Progenitor cell of endocrine pancreas (in vitro differentiated cells): ENCODE data around the gene SPATS2. TPM values are rescaled to one million over a fixed set of nuclear protein-coding genes. Genes with fewer than 3 reads are reported as not detected.
A peak's percentile ranks its signal among the peaks of the same experiment; 100 is the strongest.

Experiments used
- DNase-seq: peaks from one replicate; pipeline ENCODE4 v3.0.0; 2021; ENCODE audit warnings: low spot score; ENCODE audit not compliant: unreplicated experiment
- H3K27ac Mint-ChIP-seq: 2 replicates; pipeline ENCODE4 v1.8.0; 2021; ENCODE audit warnings: mild to moderate bottlenecking, moderate library complexity, mixed read lengths
- H3K27me3 Mint-ChIP-seq: 2 replicates; pipeline ENCODE4 v1.8.0; 2021; ENCODE audit warnings: mixed read lengths
- H3K36me3 Mint-ChIP-seq: 2 replicates; pipeline ENCODE4 v1.8.0; 2022; ENCODE audit warnings: mixed read lengths; ENCODE audit not compliant: insufficient read depth
- H3K4me1 Mint-ChIP-seq: 2 replicates; pipeline ENCODE4 v1.8.0; 2021; ENCODE audit warnings: low read depth, mixed read lengths
- H3K4me3 Mint-ChIP-seq: 2 replicates; pipeline ENCODE4 v1.8.0; 2021; ENCODE audit warnings: low read depth, mild to moderate bottlenecking, moderate library complexity, mixed read lengths
- H3K9me3 Mint-ChIP-seq: 2 replicates; pipeline ENCODE4 v1.8.0; 2021; ENCODE audit warnings: low read depth, mixed read lengths
- CTCF ChIP-seq: fragments of 200-600 bp; sonication (generic); IDR thresholded peaks from one replicate; pipeline ENCODE4 v1.5.0; 2021; ENCODE audit warnings: antibody characterized with exemption, mild to moderate bottlenecking; ENCODE audit not compliant: unreplicated experiment
- total RNA-seq: library from RNA; stranded (reverse); gene quantifications from 2 replicates; pipeline ENCODE4 v1.2.1, GENCODE V29; 2021

Gene SPATS2
- total RNA-seq, 1 donor from 2014 or later, result 84.4 TPM

DNA sequence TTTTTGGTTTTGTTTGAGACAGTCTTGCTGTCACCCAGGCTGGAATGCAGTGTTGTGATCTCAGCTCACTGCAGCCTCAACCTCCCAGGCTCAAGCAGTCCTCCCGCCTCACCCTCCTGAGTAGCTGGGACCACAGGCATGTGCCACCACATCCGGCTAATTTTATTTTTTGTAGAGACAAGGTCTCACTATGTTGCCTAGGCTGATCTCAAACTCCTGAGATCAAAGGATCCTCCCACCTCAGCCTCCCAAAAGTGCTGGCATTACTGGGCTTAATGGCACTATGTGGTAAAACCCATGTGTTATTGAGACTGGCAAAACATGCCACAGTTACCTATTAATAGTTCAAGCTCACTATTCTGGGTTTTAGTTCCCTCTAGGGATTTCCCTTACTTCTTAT, 120.3 kb downstream of the SPATS2 start:
- peaks cover 15% of the 10 kb centered on the region for H3K4me1 Mint-ChIP-seq
- no peak overlapping the region for H3K4me3 Mint-ChIP-seq
- no peak overlapping the region for H3K27ac Mint-ChIP-seq
- no peak for DNase-seq
- no peaks in the 10 kb centered on the region for H3K27me3 Mint-ChIP-seq
- no peaks in the 10 kb centered on the region for H3K9me3 Mint-ChIP-seq
- peaks cover 22% of the 10 kb centered on the region for H3K36me3 Mint-ChIP-seq
- TF ChIP-seq CTCF, result no peak

- Mint-ChIP-seq H3K36me3 (peaks cover 24% of the 10 kb centered on the region), H3K27ac (no peak overlapping the region)
Observed at GRCh38 chr12:49489154-49489553, 121.9 kb downstream of the SPATS2 start.

DNA sequence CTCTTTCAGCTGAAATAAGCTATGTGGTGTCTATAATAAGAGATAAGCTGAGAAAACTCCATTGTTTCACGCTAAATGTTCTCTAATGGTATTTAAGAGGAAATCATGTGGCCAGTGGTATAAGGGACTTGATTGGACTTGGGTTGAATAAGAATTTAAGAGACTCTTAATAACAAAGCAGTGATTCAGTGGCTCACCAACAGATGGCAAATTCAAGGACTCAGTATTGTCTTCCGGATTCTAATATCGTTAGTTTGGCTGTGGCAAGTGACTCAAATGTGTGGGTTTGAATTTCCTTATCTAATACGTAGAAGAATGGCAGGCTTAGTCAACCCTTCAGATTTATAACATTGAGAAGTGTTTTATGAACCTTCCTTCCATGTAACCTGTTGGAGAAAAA, 122.5 kb downstream of the SPATS2 start:
- DNase-seq, result no peak
- Mint-ChIP-seq H3K9me3 (no peaks in the 10 kb centered on the region), H3K27me3 (no peaks in the 10 kb centered on the region), H3K4me3 (no peak overlapping the region), H3K27ac (peak overlapping the region; percentile 11), H3K4me1 (no peaks in the 10 kb centered on the region), H3K36me3 (peaks cover 27% of the 10 kb centered on the region)
- TF ChIP-seq CTCF, result no peak

More at GRCh38 chr12:49489154-49489553, 121.9 kb downstream of the SPATS2 start:
- Mint-ChIP-seq H3K9me3 (no peaks in the 10 kb centered on the region), H3K27me3 (no peaks in the 10 kb centered on the region), H3K4me3 (no peak overlapping the region), H3K4me1 (no peaks in the 10 kb centered on the region)
- no peak for DNase-seq
- TF ChIP-seq CTCF, result no peak

DNA sequence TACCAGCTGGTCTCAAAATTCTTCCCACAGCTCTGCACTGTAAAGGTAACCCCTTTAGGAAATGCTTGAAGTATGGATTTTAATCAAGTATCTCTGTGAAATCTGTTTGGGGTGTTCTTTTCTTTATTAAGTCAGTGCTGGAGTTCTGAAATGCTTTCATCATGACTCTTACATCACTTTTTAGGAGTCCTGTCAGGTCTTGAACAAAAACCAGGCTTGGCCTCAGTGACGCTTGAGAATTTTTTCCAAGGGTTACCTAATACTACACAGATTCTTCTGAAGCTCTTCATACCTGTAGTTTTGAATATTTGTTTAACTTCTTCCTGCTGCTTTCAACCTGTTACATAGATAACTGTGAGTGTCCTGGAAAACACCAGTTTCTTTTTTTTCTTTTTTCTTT, 124.6 kb downstream of the SPATS2 start:
- Mint-ChIP-seq H3K9me3 (no peaks in the 10 kb centered on the region), H3K4me3 (no peak overlapping the region), H3K36me3 (peaks cover 28% of the 10 kb centered on the region), H3K27me3 (no peaks in the 10 kb centered on the region), H3K27ac (no peak overlapping the region), H3K4me1 (peaks cover 12% of the 10 kb centered on the region)
- DNase-seq, result no peak
- no peak for TF ChIP-seq CTCF

DNA sequence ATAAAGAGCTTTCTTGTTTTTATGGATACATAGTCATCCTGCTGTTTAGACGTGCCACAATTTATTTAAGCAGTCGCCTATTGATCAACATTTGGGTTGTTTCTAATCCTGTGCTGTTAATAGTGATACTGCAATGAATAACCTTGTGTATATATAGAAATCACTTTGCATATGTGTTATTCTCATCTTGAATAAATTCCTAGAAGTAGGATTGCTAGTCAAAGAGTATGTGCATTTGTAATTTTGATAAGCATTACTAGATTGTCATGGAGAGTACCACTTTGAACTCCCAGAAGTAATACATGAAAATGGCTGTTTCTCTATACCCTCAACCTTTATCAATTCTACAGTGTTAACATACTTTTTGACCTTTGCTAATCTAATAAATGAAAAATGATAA, 126.6 kb downstream of the SPATS2 start:
- TF ChIP-seq CTCF, result no peak
- H3K4me1 Mint-ChIP-seq, result peaks cover 19% of the 10 kb centered on the region
- no peak overlapping the region for H3K4me3 Mint-ChIP-seq
- no peaks in the 10 kb centered on the region for H3K9me3 Mint-ChIP-seq
- no peaks in the 10 kb centered on the region for H3K27me3 Mint-ChIP-seq
- H3K27ac Mint-ChIP-seq, result no peak overlapping the region
- H3K36me3 Mint-ChIP-seq, result peaks cover 31% of the 10 kb centered on the region
- DNase-seq, result no peak
